Endodermal cell (in vitro differentiated cells): ENCODE results near the gene SPRYD4. TPM values are rescaled to one million over a fixed set of nuclear protein-coding genes. Genes with fewer than 3 reads are reported as not detected.
"Not testable (repeated sequence)": the region's sequence is repeated elsewhere in the genome, so short reads cannot be mapped to it uniquely, and the experiment has no call there.

Experiments
- DNase-seq: peaks from one replicate; pipeline ENCODE4 v3.0.0-alpha.2; 2017
- H3K27ac ChIP-seq: 2 replicates; pipeline ENCODE4 v1.5.1; 2013; ENCODE audit warnings: mild to moderate bottlenecking, low read depth, low read length, moderate library complexity
- H3K27me3 ChIP-seq: 2 replicates; pipeline ENCODE4 v1.6.1; 2013; ENCODE audit warnings: mild to moderate bottlenecking, low read length, moderate library complexity; ENCODE audit not compliant: insufficient read depth, control insufficient read depth, poor library complexity, severe bottlenecking
- H3K36me3 ChIP-seq: 2 replicates; pipeline ENCODE4 v1.7.0; 2013; ENCODE audit warnings: mild to moderate bottlenecking, low read length, moderate library complexity; ENCODE audit not compliant: control insufficient read depth, insufficient read depth
- H3K4me1 ChIP-seq: one replicate; pipeline ENCODE4 v1.7.0; 2013; ENCODE audit warnings: low read length; ENCODE audit not compliant: control insufficient read depth, insufficient read depth
- H3K4me3 ChIP-seq: 2 replicates; pipeline ENCODE4 v1.5.1; 2013; ENCODE audit warnings: mild to moderate bottlenecking, low read length, moderate library complexity
- H3K9ac ChIP-seq: 2 replicates; pipeline ENCODE4 v1.6.1; 2013; ENCODE audit warnings: mild to moderate bottlenecking, low read length, moderate library complexity; ENCODE audit not compliant: poor library complexity, severe bottlenecking; ENCODE audit errors: extremely low read depth
- H3K9me3 ChIP-seq: 2 replicates; pipeline ENCODE4 v1.6.1; 2013; ENCODE audit warnings: mild to moderate bottlenecking, low read length, moderate library complexity; ENCODE audit not compliant: control insufficient read depth
- H3K27ac Mint-ChIP-seq: 2 replicates; pipeline ENCODE4 v1.8.0; 2020; ENCODE audit warnings: mixed read lengths
- H3K27me3 Mint-ChIP-seq: 2 replicates; pipeline ENCODE4 v1.8.0; 2021; ENCODE audit warnings: mild to moderate bottlenecking, mixed read lengths; ENCODE audit not compliant: insufficient read depth
- H3K36me3 Mint-ChIP-seq: 2 replicates; pipeline ENCODE4 v1.8.0; 2020; ENCODE audit warnings: low read depth, mixed read lengths
- H3K4me1 Mint-ChIP-seq: 2 replicates; pipeline ENCODE4 v1.8.0; 2020; ENCODE audit warnings: mixed read lengths
- H3K4me3 Mint-ChIP-seq: 2 replicates; pipeline ENCODE4 v1.8.0; 2020; ENCODE audit warnings: mild to moderate bottlenecking, moderate library complexity, mixed read lengths
- H3K9me3 Mint-ChIP-seq: 2 replicates; pipeline ENCODE4 v1.8.0; 2020; ENCODE audit warnings: mild to moderate bottlenecking, mixed read lengths
- WGBS, 2 experiments: methylation state at CpG; one replicate each; pipeline versions ENCODE4 v1.1.5 to v1.1.7; 2013; ENCODE audit warnings: missing lambda C conversion rate in 2 of 2, mixed read lengths in 1 of 2; ENCODE audit not compliant: insufficient coverage in 1 of 2, insufficient read length in 1 of 2; 5-methylcytosine and 5-hydroxymethylcytosine counted together
- total RNA-seq, 2 donors: library from RNA; stranded (reverse); fragmentation: NEBNext Ultra II Directional in 1 of 2; extraction: Animal tissue kit (Norgen Biotek cat#: 25700) in 1 of 2; gene quantifications; 2 replicates in 1 of 2; 3 replicates in 1 of 2; pipeline ENCODE4 v1.2.1, GENCODE V29; 2021
- TF ChIP-seq, protein P1 (sequence below): fragments of 200-600 bp; sonication (generic); conservative IDR thresholded peaks from 2 replicates; pipeline ENCODE4 v1.5.0; 2021; ENCODE audit warnings: antibody characterized with exemption, mild to moderate bottlenecking

The SPRYD4 gene
- total RNA-seq, 2 donors from 2014 or later = 2.9 to 3.8 TPM

DNA sequence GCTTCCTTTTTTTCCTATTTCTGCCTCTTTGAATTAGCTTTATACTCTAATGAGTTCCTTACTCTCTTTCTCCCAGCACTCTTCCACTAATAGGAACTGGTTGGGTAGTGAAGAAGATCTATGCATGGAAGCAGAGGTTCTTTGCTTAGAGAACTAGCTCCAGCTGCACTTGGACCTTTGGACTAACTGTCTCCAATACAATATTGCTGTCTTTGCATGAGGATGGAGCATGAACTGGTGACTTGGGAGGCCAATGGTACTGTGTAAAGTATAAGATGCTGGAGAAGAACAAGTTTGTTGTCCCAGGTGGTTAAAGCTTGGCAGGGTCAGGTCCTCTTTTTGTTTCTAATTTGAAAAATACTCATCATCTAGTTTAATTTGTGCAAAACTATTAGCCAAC is 22.0 kb downstream of the SPRYD4 start:
- H3K4me1 Mint-ChIP-seq = no peaks in the 10 kb centered on the region
- Histone ChIP-seq H3K4me3 (no peak overlapping the region), H3K27me3 (peaks cover 64% of the 10 kb centered on the region), H3K27ac (no peak overlapping the region), H3K36me3 (no peaks in the 10 kb centered on the region), H3K4me1 (no peaks in the 10 kb centered on the region), H3K9ac (no peak overlapping the region), H3K9me3 (peaks cover 17% of the 10 kb centered on the region)
- H3K4me3 Mint-ChIP-seq = no peak overlapping the region
- H3K27ac Mint-ChIP-seq = no peak overlapping the region
- no peaks in the 10 kb centered on the region for H3K36me3 Mint-ChIP-seq
- H3K27me3 Mint-ChIP-seq = peaks cover 70% of the 10 kb centered on the region
- DNase-seq = no peak
- H3K9me3 Mint-ChIP-seq = peaks cover 27% of the 10 kb centered on the region
- TF ChIP-seq, protein P1, sequence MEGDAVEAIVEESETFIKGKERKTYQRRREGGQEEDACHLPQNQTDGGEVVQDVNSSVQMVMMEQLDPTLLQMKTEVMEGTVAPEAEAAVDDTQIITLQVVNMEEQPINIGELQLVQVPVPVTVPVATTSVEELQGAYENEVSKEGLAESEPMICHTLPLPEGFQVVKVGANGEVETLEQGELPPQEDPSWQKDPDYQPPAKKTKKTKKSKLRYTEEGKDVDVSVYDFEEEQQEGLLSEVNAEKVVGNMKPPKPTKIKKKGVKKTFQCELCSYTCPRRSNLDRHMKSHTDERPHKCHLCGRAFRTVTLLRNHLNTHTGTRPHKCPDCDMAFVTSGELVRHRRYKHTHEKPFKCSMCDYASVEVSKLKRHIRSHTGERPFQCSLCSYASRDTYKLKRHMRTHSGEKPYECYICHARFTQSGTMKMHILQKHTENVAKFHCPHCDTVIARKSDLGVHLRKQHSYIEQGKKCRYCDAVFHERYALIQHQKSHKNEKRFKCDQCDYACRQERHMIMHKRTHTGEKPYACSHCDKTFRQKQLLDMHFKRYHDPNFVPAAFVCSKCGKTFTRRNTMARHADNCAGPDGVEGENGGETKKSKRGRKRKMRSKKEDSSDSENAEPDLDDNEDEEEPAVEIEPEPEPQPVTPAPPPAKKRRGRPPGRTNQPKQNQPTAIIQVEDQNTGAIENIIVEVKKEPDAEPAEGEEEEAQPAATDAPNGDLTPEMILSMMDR = no peak

DNA sequence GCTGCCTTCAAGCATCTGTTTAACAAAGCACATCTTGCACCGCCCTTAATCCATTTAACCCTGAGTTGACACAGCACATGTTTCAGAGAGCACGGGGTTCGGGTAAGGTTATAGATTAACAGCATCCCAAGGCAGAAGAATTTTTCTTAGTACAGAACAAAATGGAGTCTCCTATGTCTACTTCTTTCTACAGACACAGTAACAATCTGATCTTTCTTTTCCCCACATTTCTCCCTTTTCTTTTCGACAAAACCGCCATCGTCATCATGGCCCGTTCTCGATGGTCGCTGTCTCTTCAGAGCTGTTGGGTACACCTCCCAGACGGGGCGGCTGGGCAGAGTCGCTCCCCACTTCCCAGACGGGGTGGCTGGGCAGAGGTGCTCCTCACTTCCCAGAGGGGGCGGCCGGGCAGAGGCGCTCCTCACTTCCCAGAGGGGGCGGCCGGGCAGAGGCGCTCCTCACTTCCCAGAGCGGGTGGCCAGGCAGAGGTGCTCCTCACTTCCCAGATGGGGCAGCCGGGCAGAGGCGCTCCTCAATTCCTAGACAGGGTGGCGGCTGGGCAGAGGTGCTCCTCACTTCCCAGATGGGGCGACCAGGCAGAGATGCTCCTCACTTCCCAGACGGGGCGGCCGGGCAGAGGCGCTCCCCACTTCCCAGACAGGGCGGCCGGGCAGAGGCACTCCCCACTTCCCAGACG is 25.2 kb downstream of the SPRYD4 start:
- not testable (repeated sequence) for H3K36me3 ChIP-seq, DNase-seq, H3K4me3 ChIP-seq, H3K4me1 ChIP-seq, H3K4me3 Mint-ChIP-seq, H3K36me3 Mint-ChIP-seq, H3K27ac Mint-ChIP-seq, H3K4me1 Mint-ChIP-seq, H3K27ac ChIP-seq, H3K9ac ChIP-seq
- Histone ChIP-seq H3K9me3 (peaks cover 19% of the 10 kb centered on the region), H3K27me3 (peaks cover 34% of the 10 kb centered on the region)
- 91% methylated on average over 9 to 31 of the region's 31 CpGs for WGBS, 2 experiments
- H3K27me3 Mint-ChIP-seq = peaks cover 51% of the 10 kb centered on the region
- peaks cover 40% of the 10 kb centered on the region for H3K9me3 Mint-ChIP-seq

DNA sequence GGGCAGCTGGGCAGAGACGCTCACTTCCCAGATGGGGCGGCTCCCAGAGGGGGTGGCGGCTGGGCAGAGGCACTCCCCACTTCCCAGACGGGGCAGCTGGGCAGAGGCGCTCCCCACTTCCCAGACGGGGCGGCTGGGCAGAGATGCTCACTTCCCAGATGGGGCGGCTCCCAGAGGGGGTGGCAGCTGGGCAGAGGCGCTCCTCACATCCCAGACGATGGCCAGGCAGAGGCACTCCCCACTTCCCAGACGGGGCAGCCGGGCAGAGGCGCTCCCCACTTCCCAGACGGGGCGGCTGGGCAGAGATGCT is 25.7 kb downstream of the SPRYD4 start:
- H3K4me3 Mint-ChIP-seq, H3K4me3 ChIP-seq, H3K27ac ChIP-seq, H3K9ac ChIP-seq, H3K4me1 Mint-ChIP-seq, H3K36me3 Mint-ChIP-seq, DNase-seq, H3K4me1 ChIP-seq, H3K27ac Mint-ChIP-seq, H3K36me3 ChIP-seq: not testable (repeated sequence)
- peaks cover 14% of the 10 kb centered on the region for H3K9me3 ChIP-seq
- peaks cover 29% of the 10 kb centered on the region for H3K27me3 ChIP-seq
- 80 to 89% methylated on average over 1 to 15 of the region's 15 CpGs for WGBS, 2 experiments
- Mint-ChIP-seq H3K9me3 (peaks cover 35% of the 10 kb centered on the region), H3K27me3 (peaks cover 51% of the 10 kb centered on the region)

DNA sequence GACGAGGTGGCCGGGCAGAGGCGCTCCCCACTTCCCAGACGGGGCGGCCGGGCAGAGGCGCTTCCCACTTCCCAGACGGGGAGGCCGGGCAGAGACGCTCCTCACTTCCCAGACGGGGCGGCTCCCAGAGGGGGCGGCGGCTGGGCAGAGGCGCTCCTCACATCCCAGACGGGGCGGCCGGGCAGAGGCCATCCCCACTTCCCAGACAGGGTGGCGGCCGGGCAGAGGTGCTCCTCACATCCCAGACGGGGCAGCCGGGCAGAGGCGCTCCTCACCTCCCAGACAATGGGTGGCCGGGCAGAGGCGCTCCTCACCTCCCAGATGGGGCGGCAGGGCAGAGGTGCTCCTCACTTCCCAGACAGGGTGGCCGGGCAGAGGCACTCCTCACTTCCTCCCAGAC is 26.1 kb downstream of the SPRYD4 start:
- Mint-ChIP-seq H3K9me3 (peaks cover 35% of the 10 kb centered on the region), H3K27me3 (peaks cover 51% of the 10 kb centered on the region)
- 95 to 96% methylated on average over 4 to 27 of the region's 27 CpGs for WGBS, 2 experiments
- H3K4me3 Mint-ChIP-seq, H3K9ac ChIP-seq, DNase-seq, H3K36me3 Mint-ChIP-seq, H3K36me3 ChIP-seq, H3K4me1 ChIP-seq, H3K27ac ChIP-seq, H3K4me1 Mint-ChIP-seq, H3K27ac Mint-ChIP-seq, H3K4me3 ChIP-seq: not testable (repeated sequence)
- peaks cover 25% of the 10 kb centered on the region for H3K27me3 ChIP-seq
- peaks cover 14% of the 10 kb centered on the region for H3K9me3 ChIP-seq
